ENCODE results near the gene CCNH.

The CCNH gene

GRCh38 chr5:87405472-87406155 is 7.1 kb downstream of the CCNH start:
- no peak overlapping the region for H3K4me2 ChIP-seq (ENCODE audit: insufficient read depth, low read length, poor library complexity, severe bottlenecking)
- no peak overlapping the region for H2AFZ ChIP-seq (ENCODE audit: low read length)
- H3K9ac ChIP-seq (ENCODE audit: low read depth, low read length, poor library complexity) = no peak overlapping the region
- H4K91ac ChIP-seq (ENCODE audit: low read depth, low read length, poor library complexity) = no peak overlapping the region
- H4K8ac ChIP-seq (ENCODE audit: low read depth, low read length) = no peak overlapping the region
- H3K79me1 ChIP-seq (ENCODE audit: low read depth, low read length) = no peaks in the 10 kb centered on the region
- H3K4me1 ChIP-seq (ENCODE audit: control insufficient read depth in 2 of 2, insufficient read depth in 1 of 2, low read depth in 1 of 2, low read length in 2 of 2) = no peaks in the 10 kb centered on the region
- no peak for DNase-seq (ENCODE audit: low spot score)
- no peaks in the 10 kb centered on the region for H3K27me3 ChIP-seq (ENCODE audit: control insufficient read depth in 3 of 3, insufficient read depth in 3 of 3, low read depth in 1 of 3, low read length in 3 of 3)
- no peak overlapping the region for H3K4me3 ChIP-seq (ENCODE audit: low read length in 2 of 2)
- H3K14ac ChIP-seq (ENCODE audit: low read length) = no peak overlapping the region
- H3K27ac ChIP-seq (replicated peaks; ENCODE audit: low read length) = no peak overlapping the region
- H2BK15ac ChIP-seq (ENCODE audit: low read length) = no peak overlapping the region
- H2AK5ac ChIP-seq (ENCODE audit: low read depth, low read length) = no peak overlapping the region
- no peak overlapping the region for H2BK120ac ChIP-seq (ENCODE audit: low read depth, low read length)
- H2BK12ac ChIP-seq (ENCODE audit: low read length) = no peak overlapping the region
- H2BK5ac ChIP-seq (ENCODE audit: low read length) = no peak overlapping the region
- H3K23ac ChIP-seq (ENCODE audit: low read depth, low read length, poor library complexity) = no peak overlapping the region
- no peak overlapping the region for H3K4ac ChIP-seq (ENCODE audit: low read length)
- H3K9me3 ChIP-seq (replicated peaks in 1 of 2; ENCODE audit: control insufficient read depth in 2 of 2, insufficient read depth in 1 of 2, low read depth in 1 of 2, low read length in 2 of 2) = peaks cover 3 to 6% of the 10 kb centered on the region in 2 donors
- no CpG with 5 or more reads among the region's 2 CpGs for WGBS, 2 donors (ENCODE audit: extremely low coverage in 2 of 2, insufficient read length in 2 of 2, insufficient replicate concordance in 1 of 2)
- H3K36me3 ChIP-seq (replicated peaks in 1 of 2; ENCODE audit: control insufficient read depth in 2 of 2, insufficient read depth in 2 of 2, low read length in 2 of 2) = peaks cover 18 to 99% of the 10 kb centered on the region in 2 donors
- no peak overlapping the region for H3K18ac ChIP-seq (ENCODE audit: low read length)

- Histone ChIP-seq H4K91ac (ENCODE audit: low read depth, low read length, poor library complexity) (no peak overlapping the region), H3K18ac (ENCODE audit: low read length) (no peak overlapping the region), H3K9ac (ENCODE audit: low read depth, low read length, poor library complexity) (no peak overlapping the region), H3K4me1 (ENCODE audit: control insufficient read depth in 2 of 2, insufficient read depth in 1 of 2, low read depth in 1 of 2, low read length in 2 of 2) (no peaks in the 10 kb centered on the region), H3K79me1 (ENCODE audit: low read depth, low read length) (no peaks in the 10 kb centered on the region), H3K36me3 (replicated peaks in 1 of 2; ENCODE audit: control insufficient read depth in 2 of 2, insufficient read depth in 2 of 2, low read length in 2 of 2) (peaks cover 18 to 99% of the 10 kb centered on the region in 2 donors), H3K23ac (ENCODE audit: low read depth, low read length, poor library complexity) (no peak overlapping the region), H3K4ac (ENCODE audit: low read length) (no peak overlapping the region), H3K4me2 (ENCODE audit: insufficient read depth, low read length, poor library complexity, severe bottlenecking) (no peak overlapping the region), H3K27me3 (ENCODE audit: control insufficient read depth in 3 of 3, insufficient read depth in 3 of 3, low read depth in 1 of 3, low read length in 3 of 3) (no peaks in the 10 kb centered on the region), H3K14ac (ENCODE audit: low read length) (no peak overlapping the region), H2AFZ (ENCODE audit: low read length) (no peak overlapping the region), H2BK5ac (ENCODE audit: low read length) (no peak overlapping the region), H4K8ac (ENCODE audit: low read depth, low read length) (no peak overlapping the region), H3K9me3 (replicated peaks in 1 of 2; ENCODE audit: control insufficient read depth in 2 of 2, insufficient read depth in 1 of 2, low read depth in 1 of 2, low read length in 2 of 2) (peaks cover 4 to 6% of the 10 kb centered on the region in 2 donors), H3K27ac (replicated peaks; ENCODE audit: low read length) (no peak overlapping the region), H2BK12ac (ENCODE audit: low read length) (no peak overlapping the region), H2BK15ac (ENCODE audit: low read length) (no peak overlapping the region), H2AK5ac (ENCODE audit: low read depth, low read length) (no peak overlapping the region), H3K4me3 (ENCODE audit: low read length in 2 of 2) (no peak overlapping the region), H2BK120ac (ENCODE audit: low read depth, low read length) (no peak overlapping the region)
- no CpG with 5 or more reads among the region's 2 CpGs for WGBS, 2 donors (ENCODE audit: extremely low coverage in 2 of 2, insufficient read length in 2 of 2, insufficient replicate concordance in 1 of 2)
- no peak for DNase-seq (ENCODE audit: low spot score)
These were observed 8.4 kb downstream of the CCNH start for GRCh38 chr5:87404359-87404758.

- Histone ChIP-seq H3K79me1 (ENCODE audit: low read depth, low read length) (no peaks in the 10 kb centered on the region), H2BK120ac (ENCODE audit: low read depth, low read length) (no peak overlapping the region), H3K4me1 (ENCODE audit: control insufficient read depth in 2 of 2, insufficient read depth in 1 of 2, low read depth in 1 of 2, low read length in 2 of 2) (no peaks in the 10 kb centered on the region), H3K9ac (ENCODE audit: low read depth, low read length, poor library complexity) (no peak overlapping the region), H2AFZ (ENCODE audit: low read length) (no peak overlapping the region), H2AK5ac (ENCODE audit: low read depth, low read length) (no peak overlapping the region), H3K4ac (ENCODE audit: low read length) (no peak overlapping the region), H4K8ac (ENCODE audit: low read depth, low read length) (no peak overlapping the region), H3K14ac (ENCODE audit: low read length) (no peak overlapping the region), H2BK12ac (ENCODE audit: low read length) (no peak overlapping the region), H2BK15ac (ENCODE audit: low read length) (no peak overlapping the region), H3K4me3 (ENCODE audit: low read length in 2 of 2) (no peak overlapping the region), H3K23ac (ENCODE audit: low read depth, low read length, poor library complexity) (no peak overlapping the region), H3K27me3 (ENCODE audit: control insufficient read depth in 3 of 3, insufficient read depth in 3 of 3, low read depth in 1 of 3, low read length in 3 of 3) (no peaks in the 10 kb centered on the region), H3K36me3 (replicated peaks in 1 of 2; ENCODE audit: control insufficient read depth in 2 of 2, insufficient read depth in 2 of 2, low read length in 2 of 2) (peaks cover 18 to 99% of the 10 kb centered on the region in 2 donors), H3K4me2 (ENCODE audit: insufficient read depth, low read length, poor library complexity, severe bottlenecking) (no peak overlapping the region), H3K9me3 (replicated peaks in 1 of 2; ENCODE audit: control insufficient read depth in 2 of 2, insufficient read depth in 1 of 2, low read depth in 1 of 2, low read length in 2 of 2) (peaks cover 4 to 6% of the 10 kb centered on the region in 2 donors), H3K18ac (ENCODE audit: low read length) (no peak overlapping the region), H4K91ac (ENCODE audit: low read depth, low read length, poor library complexity) (no peak overlapping the region), H2BK5ac (ENCODE audit: low read length) (no peak overlapping the region), H3K27ac (replicated peaks; ENCODE audit: low read length) (no peak overlapping the region)
- no peak for DNase-seq (ENCODE audit: low spot score)
- WGBS, 2 donors (ENCODE audit: extremely low coverage in 2 of 2, insufficient read length in 2 of 2, insufficient replicate concordance in 1 of 2) = no CpG with 5 or more reads among the region's 3 CpGs
These were observed 8.8 kb downstream of the CCNH start for GRCh38 chr5:87403899-87404298.

DNA sequence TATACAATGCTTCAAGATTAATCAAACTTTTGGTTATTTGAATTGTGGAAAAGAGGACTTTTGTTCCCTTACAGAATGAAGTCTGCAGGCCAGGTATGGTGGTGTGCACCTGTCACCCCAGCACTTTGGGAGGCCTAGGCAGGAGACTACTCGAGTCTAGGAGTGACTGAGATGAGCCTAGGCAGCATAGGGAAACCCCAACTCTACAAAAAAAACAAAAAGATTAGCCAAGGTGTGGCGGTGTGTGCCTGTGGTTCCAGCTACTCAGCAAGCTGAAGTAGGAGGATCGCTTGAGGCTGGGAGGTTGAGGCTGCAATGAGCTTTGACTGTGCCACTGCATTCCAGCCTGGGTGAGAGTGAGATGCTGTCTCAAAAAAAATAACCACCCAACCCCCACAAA is 9.3 kb downstream of the CCNH start:
- H3K79me1 ChIP-seq (ENCODE audit: low read depth, low read length) = no peaks in the 10 kb centered on the region
- H3K4me1 ChIP-seq (ENCODE audit: control insufficient read depth in 2 of 2, insufficient read depth in 1 of 2, low read depth in 1 of 2, low read length in 2 of 2) = no peaks in the 10 kb centered on the region
- H3K9ac ChIP-seq (ENCODE audit: low read depth, low read length, poor library complexity) = no peak overlapping the region
- H2BK15ac ChIP-seq (ENCODE audit: low read length) = no peak overlapping the region
- DNase-seq (ENCODE audit: low spot score) = no peak
- no peak overlapping the region for H2AK5ac ChIP-seq (ENCODE audit: low read depth, low read length)
- H3K14ac ChIP-seq (ENCODE audit: low read length) = no peak overlapping the region
- peaks cover 14 to 99% of the 10 kb centered on the region in 2 donors for H3K36me3 ChIP-seq (replicated peaks in 1 of 2; ENCODE audit: control insufficient read depth in 2 of 2, insufficient read depth in 2 of 2, low read length in 2 of 2)
- H2AFZ ChIP-seq (ENCODE audit: low read length) = no peak overlapping the region
- no peak overlapping the region for H3K4me2 ChIP-seq (ENCODE audit: insufficient read depth, low read length, poor library complexity, severe bottlenecking)
- H3K23ac ChIP-seq (ENCODE audit: low read depth, low read length, poor library complexity) = no peak overlapping the region
- H4K8ac ChIP-seq (ENCODE audit: low read depth, low read length) = no peak overlapping the region
- no peak overlapping the region for H3K27ac ChIP-seq (replicated peaks; ENCODE audit: low read length)
- no peak overlapping the region for H3K4ac ChIP-seq (ENCODE audit: low read length)
- H3K27me3 ChIP-seq (ENCODE audit: control insufficient read depth in 3 of 3, insufficient read depth in 3 of 3, low read depth in 1 of 3, low read length in 3 of 3) = no peaks in the 10 kb centered on the region
- H3K4me3 ChIP-seq (ENCODE audit: low read length in 2 of 2) = no peak overlapping the region
- WGBS, 2 donors (ENCODE audit: extremely low coverage in 2 of 2, insufficient read length in 2 of 2, insufficient replicate concordance in 1 of 2) = no CpG with 5 or more reads among the region's 3 CpGs
- H2BK120ac ChIP-seq (ENCODE audit: low read depth, low read length) = no peak overlapping the region
- no peak overlapping the region for H4K91ac ChIP-seq (ENCODE audit: low read depth, low read length, poor library complexity)
- H3K18ac ChIP-seq (ENCODE audit: low read length) = no peak overlapping the region
- H3K9me3 ChIP-seq (replicated peaks in 1 of 2; ENCODE audit: control insufficient read depth in 2 of 2, insufficient read depth in 1 of 2, low read depth in 1 of 2, low read length in 2 of 2) = peaks cover 4 to 6% of the 10 kb centered on the region in 2 donors
- no peak overlapping the region for H2BK5ac ChIP-seq (ENCODE audit: low read length)
- no peak overlapping the region for H2BK12ac ChIP-seq (ENCODE audit: low read length)

All from neuronal stem cell (in vitro differentiated cells).